GM18505 (cell line): Measurements from ENCODE around the gene ALPG.
"Not testable (repeated sequence)": the region's sequence is repeated elsewhere in the genome, so short reads cannot be mapped to it uniquely, and the experiment has no call there.

Source experiments
- ATAC-seq: cut with Tn5 transposase; IDR thresholded peaks from one replicate; pipeline ENCODE4 v1.9.1; 2021; ENCODE audit not compliant: unreplicated experiment
- POLR2A ChIP-seq: IDR thresholded peaks from 4 replicates; pipeline ENCODE4 v1.6.1; 2011; ENCODE audit warnings: borderline replicate concordance; ENCODE audit not compliant: insufficient read depth, insufficient read length; ENCODE audit errors: extremely low read depth

Gene ALPG

DNA sequence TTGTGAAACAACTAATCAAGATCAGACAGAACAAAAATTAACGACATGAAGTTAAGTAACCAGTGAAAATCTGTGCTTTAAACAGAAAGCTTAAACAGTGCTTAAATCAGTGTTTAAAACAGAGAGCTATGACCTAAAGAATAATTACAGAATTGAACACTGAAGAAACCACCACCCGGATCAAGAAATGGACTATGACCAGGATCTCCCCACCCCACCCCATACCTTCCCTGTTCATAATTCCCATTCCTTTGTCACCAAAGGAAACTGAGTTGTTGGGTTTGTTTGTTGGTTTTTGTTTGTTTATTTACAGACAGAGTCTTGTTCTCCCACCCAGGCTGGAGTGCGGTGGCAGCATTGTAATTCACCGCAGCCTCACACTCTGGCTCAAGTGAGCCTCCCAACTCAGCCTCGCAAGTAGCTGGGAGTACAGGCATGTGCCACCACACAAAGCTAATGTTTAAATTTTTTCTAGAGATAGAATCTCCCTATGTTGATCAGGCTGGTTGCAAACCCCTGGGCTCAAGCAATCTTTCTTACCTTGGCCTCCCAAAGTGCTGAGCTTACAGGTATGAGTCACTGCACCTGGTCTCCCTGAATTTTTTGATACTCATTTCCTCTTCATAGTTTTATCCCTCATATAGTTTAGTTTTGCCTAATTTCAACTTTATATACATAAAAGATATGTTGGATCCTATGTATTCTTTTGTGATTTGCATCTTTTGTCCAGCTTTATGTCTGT, 8.2 kb upstream of the ALPG start:
- no peak for TF ChIP-seq POLR2A
- ATAC-seq, result no peak

DNA sequence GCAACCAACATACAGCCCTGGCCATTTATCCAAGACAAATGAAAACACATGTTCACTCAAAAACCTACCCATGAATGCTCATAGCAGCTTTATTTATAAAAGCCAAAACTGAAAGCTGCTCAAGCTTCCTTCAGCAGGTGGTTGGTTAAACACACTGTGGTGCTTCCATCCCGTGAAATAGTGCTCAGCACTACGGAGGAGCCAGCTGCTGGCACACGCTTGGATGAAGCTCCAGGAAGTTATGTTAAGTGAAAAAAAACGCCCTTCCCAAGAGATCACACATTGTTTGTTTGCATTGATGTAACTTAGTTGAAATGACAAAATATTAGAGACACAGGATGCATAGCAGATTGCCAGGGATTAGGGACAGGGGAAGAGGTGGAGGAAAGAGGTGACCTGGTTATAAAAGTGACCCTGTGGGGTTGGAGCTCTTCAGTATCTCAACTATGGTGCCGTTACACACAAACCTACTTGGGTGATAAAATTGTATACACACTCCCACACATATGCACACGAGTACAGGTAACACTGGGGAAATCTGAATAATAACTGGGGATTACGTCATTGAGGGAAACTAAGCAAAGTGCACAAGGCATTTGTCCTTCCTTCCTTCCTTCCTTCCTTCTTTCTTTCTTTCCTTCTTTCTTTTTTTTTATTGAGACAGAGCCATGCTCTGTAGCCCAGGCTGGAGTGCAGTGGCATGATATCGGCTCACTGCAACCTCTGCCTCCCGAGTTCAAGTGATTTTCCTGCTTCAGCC, 6.2 kb upstream of the ALPG start:
- no peak for ATAC-seq
- no peak for TF ChIP-seq POLR2A

- TF ChIP-seq POLR2A, result no peak
- no peak for ATAC-seq
Observed at GRCh38 chr2:232402518-232402917, 4.1 kb upstream of the ALPG start.

- no peak for ATAC-seq
- no peak for TF ChIP-seq POLR2A
Observed at GRCh38 chr2:232405943-232406510, 617 bp upstream of the ALPG start.

GRCh38 chr2:232407428-232408150, 945 bp downstream of the ALPG start:
- ATAC-seq, result not testable (repeated sequence)

DNA sequence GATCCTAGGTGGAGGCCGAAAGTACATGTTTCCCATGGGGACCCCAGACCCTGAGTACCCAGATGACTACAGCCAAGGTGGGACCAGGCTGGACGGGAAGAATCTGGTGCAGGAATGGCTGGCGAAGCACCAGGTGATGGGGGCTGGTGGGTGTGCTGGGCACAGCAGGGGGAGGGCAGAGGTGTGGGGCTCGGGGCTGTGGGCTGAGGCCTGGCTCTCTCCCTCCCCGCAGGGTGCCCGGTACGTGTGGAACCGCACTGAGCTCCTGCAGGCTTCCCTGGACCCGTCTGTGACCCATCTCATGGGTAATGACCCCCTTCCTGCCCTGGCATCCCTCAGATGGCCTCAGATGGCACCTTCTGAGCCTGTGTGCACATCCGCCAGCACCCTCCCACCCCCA, 1.6 kb downstream of the ALPG start:
- ATAC-seq, result not testable (repeated sequence)

DNA sequence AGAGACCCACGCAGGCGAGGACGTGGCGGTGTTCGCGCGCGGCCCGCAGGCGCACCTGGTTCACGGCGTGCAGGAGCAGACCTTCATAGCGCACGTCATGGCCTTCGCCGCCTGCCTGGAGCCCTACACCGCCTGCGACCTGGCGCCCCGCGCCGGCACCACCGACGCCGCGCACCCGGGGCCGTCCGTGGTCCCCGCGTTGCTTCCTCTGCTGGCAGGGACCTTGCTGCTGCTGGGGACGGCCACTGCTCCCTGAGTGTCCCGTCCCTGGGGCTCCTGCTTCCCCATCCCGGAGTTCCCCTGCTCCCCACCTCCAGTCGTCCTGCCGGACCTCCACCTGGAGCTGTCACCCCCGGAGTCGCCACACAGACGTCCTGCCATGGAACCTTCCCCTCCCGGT, 3.0 kb downstream of the ALPG start:
- ATAC-seq, result not testable (repeated sequence)

- ATAC-seq, result no peak
- no peak for TF ChIP-seq POLR2A
Observed at GRCh38 chr2:232410238-232410900, 3.7 kb downstream of the ALPG start.

DNA sequence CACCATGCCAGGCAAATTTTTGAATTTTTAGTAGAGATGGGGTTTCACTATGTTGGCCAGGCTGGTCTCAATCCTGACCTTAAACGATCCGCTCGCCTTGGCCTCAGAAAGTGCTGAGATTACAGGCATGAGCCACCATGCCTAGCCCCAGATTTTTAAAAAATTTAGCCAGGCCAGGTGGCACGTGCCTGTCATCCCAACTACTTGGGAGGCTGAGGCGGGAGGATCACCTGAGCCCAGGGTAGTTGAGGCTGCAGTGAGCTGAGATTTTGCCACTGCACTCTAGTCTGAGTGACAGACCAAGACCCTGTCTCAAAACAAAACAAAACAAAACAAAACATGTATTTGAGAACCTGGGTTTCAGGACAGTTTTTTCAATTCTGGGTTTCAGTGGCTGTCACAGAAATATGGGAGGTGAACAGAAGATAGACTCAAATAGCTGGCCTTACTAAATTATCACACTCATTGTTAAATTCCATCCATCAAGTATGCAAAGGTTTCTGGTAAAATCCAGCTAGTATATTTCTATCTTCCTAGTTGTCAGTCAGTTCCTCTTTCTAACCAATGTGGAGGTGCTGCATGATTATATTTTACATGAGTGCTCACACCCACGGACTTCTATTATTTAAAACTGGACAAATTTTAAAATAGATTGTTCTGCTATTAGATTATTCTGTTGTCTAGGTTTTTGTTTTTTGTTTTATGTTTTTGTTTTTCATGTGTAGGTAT, 5.4 kb downstream of the ALPG start:
- no peak for TF ChIP-seq POLR2A
- ATAC-seq, result no peak

DNA sequence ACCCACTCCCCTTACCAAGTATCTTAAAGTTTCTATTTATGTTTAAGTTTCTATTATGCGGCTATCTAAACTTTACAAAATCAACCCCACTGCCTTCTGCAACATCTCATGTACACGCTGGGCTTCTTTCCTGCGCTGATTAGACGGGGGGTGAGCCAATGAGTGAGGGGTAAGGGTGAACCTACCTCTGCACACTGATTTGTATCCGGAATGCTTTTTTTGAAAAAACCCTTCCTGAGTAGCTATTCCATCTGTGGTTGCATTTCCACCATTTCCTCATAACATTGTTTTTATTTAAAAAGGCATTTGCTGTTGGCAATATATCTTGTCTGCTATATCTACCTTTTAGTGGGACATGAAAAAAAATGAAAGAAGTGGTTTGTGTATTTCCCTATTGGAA, 6.3 kb downstream of the ALPG start:
- no peak for ATAC-seq
- TF ChIP-seq POLR2A, result no peak

GRCh38 chr2:232415138-232415690, 8.6 kb downstream of the ALPG start:
- no peak for ATAC-seq
- no peak for TF ChIP-seq POLR2A

DNA sequence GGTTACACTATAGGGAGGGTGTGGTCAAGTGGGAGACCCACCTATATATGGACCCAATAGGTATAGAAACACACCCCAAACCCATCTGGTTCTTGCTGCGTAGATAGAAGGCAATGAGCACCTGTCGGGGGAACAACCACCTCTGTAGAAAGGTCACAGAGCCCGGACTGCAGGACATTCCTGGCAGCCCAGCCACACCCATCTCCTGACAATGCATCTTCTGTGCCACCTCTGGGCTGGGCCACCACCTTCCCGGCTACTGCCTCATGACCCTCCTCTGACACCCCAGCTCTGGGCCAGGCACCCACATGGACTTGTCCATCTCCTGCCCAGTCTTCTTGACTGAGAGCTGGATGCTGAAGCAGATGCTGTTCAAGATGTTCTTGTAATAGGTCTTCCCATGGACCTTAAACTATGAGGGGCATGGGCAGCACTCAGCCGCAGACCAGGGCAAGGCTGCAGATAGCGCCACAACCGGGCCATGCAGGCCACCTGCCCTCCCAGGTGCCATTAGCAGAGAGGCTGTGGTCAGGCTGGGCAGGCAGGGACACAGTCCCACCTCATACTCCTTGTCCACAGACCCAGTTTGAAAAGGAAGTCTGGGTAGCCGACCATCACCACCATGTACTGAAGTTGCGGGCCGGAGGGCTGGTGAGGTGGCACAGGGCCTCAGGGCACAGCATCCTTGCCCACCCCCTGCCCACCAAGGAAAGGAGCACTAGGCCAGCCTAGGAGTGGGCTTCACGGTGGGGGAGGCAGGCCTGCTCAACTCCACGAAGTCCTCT, 9.3 kb downstream of the ALPG start:
- no peak for ATAC-seq

More for the DNA sequence above, 9.3 kb downstream of the ALPG start:
- TF ChIP-seq POLR2A, result no peak
